GM19193 (cell line): ENCODE measurements around the gene GIMAP1.

Experiments
- POLR2A ChIP-seq: IDR thresholded peaks from 4 replicates; pipeline ENCODE4 v1.6.1; 2011; ENCODE audit not compliant: insufficient read depth, insufficient read length; ENCODE audit errors: extremely low read depth

The GIMAP1 gene

DNA sequence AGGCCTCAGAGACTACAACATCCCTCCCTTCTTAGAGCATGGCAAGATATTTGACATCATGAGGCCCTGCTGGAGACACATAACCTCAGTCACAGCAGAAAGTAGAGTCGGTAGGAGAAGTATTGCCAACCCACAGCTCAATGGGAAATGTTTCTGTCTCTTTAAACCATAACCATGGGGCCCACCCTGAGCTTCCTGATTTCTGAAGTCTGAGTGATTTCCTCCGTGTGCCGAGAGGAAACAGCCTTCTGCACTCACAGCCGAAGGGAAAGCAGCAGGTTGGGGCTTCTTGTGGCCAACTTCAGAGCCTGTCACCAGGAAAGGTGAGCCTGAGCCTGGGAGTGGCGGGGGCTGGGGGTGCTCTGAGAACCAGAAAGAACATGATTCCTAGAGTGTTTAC lies at the start of gene GIMAP1:
Gene GIMAP1, plus strand, starts transcription at position 246 of the 400 bp plus-strand sequence. CDS start 2,435 bp downstream, outside the sequence.
- no peak for TF ChIP-seq POLR2A

GRCh38 chr7:150668472-150668911 lies 47.9 kb upstream of the GIMAP1 start:
- TF ChIP-seq POLR2A, result no peak

DNA sequence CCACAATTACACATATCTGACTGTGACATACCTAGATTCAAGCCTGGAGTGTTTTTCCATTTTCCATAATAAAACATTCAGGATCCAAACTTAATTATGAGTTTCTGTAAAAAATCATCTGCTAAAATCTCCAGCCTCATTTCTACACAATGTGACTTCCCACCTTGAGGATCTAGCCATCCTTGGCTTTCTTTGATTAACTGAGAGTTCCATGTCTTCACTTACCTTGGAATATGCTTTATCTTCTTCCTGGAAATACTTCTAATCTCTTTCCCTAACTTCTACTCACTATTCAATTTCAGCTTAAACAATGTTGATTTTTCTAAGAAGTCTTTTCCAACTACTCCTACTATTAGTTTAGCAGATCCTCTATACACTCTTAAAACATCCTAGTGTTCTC lies 47.4 kb upstream of the GIMAP1 start:
- TF ChIP-seq POLR2A, result no peak

DNA sequence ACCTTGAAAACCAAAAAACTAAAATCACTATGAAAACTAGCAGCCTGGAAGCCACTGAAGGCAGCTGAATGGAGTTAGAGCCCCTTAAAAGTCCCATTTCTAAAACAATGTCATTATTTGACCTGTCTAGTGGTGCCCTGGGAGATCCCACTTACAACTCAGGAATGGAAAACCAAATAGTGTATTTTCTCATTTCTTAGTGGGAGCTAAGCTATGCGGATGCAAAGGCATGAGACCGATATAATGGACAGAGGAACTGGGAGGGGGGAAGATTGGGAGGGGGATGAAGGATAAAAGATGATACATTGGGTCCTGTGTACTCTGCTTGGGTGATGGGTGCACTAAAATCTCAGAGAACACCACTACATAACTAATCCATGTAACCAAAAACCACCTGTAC lies 40.7 kb upstream of the GIMAP1 start:
- TF ChIP-seq POLR2A, result no peak

DNA sequence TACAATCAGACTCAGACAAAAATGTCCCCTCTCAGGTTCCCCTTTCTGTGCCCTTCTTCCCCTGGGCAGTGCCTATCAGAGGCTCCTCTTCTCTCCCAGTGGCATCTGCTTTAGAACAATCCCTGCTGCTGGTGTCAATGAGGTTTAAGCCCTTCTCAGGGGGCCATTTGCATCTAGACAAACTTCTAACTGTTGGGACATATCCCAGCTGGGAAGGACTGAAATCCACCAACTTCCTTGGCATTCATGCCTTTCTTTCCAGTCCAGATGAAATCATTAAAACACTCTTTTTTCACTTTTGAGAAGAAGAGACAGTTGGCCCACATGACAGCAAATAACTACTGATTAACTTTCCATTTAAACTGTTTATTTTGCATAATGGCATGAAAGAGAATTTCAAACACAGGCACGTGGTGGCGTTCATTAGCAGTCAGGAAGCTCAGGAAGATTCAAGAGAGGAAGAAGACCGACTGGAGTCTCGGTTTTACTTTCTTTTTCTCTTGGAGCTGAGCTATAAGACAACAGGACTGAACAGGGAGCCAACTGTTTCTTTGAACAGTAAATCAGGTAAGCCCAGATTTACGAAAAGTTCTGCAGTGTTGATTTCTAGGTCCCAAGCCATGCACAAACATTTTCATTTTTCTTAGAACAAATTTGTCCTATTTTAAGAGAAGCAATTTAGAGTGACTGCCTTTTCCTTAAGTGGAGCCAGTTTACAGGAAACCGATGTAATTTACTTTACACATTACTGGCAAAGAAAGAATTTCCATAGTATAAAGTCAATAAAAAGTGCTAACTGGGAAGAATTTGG lies 31.0 kb upstream of the GIMAP1 start, which contains the start of gene GIMAP2:
Gene GIMAP2, plus strand, starts transcription at position 488 of the 811 bp plus-strand sequence. CDS start 1,354 bp downstream, outside the sequence.
- no peak for TF ChIP-seq POLR2A

DNA sequence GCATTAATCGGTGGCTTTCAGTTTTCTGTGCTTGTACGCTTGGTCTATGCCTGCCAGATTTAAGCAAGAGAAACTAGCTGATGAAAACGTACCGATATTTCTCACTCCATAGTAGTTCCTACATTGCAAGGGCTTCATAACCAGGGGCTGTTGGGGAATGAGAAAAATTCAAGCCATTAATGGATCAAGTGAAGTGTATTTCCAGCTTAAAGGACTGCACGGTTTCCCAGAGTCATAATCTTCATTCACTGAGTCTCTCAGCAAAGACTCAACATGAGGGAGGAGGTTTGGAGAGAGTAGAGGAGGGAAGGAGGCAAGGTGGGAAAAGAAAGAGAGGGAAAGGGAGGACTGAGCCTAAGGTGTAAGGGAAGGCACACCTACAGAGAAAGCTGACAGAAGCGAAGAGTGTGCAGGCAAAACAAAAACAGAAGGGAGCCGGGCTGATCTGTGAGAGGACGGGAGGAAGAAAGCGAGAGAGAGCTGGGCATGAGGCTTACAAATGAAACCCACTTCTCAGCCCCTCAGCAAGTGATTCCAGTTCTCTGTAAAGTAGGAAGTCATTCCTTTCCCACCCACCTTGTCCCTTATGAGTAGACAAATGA lies 30.3 kb upstream of the GIMAP1 start:
- TF ChIP-seq POLR2A, result no peak

DNA sequence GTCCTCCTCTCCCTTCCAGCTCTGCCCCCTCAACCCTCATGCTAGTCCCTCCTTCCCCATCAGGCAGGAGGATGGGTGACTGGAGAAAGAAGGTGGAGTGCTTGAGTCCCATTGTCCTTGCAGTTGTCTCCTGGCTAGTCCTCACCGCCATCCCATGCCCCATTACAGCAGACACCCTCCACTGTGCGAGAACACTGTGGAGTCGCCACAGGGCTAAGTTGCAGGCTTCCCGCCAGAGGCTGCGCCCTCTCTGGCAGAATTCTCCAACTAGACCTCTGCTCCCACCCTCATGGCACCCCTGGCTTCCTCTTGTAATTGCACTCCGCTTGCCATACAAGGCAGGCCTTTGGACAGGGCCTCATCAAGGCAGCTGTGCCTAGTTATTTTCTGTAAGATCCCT lies 27.8 kb upstream of the GIMAP1 start:
- TF ChIP-seq POLR2A, result no peak

DNA sequence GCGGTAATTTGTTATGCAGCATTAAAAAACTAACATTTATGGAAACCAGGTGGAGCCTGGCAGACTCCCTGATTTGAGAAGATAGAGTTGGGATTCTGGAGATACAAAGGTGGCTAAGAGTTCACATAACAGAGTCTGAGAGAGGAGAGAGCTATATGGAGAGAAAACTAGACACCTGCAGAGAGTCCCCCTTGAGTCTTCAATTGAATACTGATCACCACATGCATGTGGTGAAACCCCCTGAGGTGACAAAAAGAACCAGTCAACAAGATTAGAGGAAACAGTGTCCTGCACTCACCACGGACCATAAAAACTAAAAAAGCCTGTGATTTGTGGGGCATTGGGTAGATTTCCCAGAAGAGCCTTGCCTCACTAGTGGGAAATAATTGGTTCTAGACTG lies 20.8 kb upstream of the GIMAP1 start:
- no peak for TF ChIP-seq POLR2A

- no peak for TF ChIP-seq POLR2A
These were observed 13.2 kb upstream of the GIMAP1 start for GRCh38 chr7:150703209-150703608.

DNA sequence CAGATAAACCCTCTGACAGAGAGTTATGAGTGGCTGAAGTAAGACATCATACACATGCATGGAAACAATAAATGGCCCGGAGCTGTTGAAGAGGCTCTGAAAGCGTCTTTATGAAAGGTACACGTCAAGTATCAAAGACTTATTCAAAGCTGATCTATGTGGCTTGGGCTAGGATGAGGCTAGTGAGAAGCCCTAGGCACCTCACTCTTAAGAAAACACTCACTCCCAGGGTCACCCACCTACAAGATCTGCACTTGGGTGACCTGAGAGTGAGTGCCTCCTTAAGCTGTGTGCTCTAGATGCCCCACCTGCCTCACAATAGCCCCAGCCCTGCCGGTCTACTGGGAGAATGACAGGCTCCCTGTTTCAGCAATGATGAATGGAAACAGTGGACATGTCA lies 1.1 kb upstream of the GIMAP1 start:
- TF ChIP-seq POLR2A, result no peak

- TF ChIP-seq POLR2A, result no peak
These were observed 675 bp upstream of the GIMAP1 start for GRCh38 chr7:150715738-150716137.

GRCh38 chr7:150716939-150717338 lies 526 bp downstream of the GIMAP1 start:
- TF ChIP-seq POLR2A, result no peak

GRCh38 chr7:150717814-150718420 lies 1.5 kb downstream of the GIMAP1 start:
- TF ChIP-seq POLR2A, result no peak

GRCh38 chr7:150719436-150719835 lies 3.0 kb downstream of the GIMAP1 start:
- no peak for TF ChIP-seq POLR2A
